Liver (tissue), 3 donors: ENCODE measurements around the gene TRHDE.

Experiments used
- EGR1 ChIP-seq, 2 donors: IDR thresholded peaks; 2 replicates each; pipeline ENCODE4 v1.6.1; 2016 to 2018; ENCODE audit warnings: antibody characterized with exemption in 2 of 2, low read depth in 2 of 2
- FOXA1 ChIP-seq: IDR thresholded peaks from 2 replicates; pipeline ENCODE4 v1.6.1; 2016; ENCODE audit warnings: antibody characterized with exemption
- GABPA ChIP-seq, 2 donors: IDR thresholded peaks in 1 of 2; conservative IDR thresholded peaks in 1 of 2; 2 replicates each; pipeline ENCODE4 v1.6.1; 2016; ENCODE audit warnings: antibody characterized with exemption in 2 of 2, mild to moderate bottlenecking in 1 of 2, moderate library complexity in 1 of 2
- JUND ChIP-seq, 2 donors: IDR thresholded peaks; 2 replicates each; pipeline ENCODE4 v1.6.1; 2016; ENCODE audit warnings: antibody characterized with exemption in 2 of 2
- RAD21 ChIP-seq, 2 donors: IDR thresholded peaks; 2 replicates each; pipeline ENCODE4 v1.6.1; 2016; ENCODE audit warnings: antibody characterized with exemption in 2 of 2, mild to moderate bottlenecking in 2 of 2
- SP1 ChIP-seq: IDR thresholded peaks from 2 replicates; pipeline ENCODE4 v1.6.1; 2018; ENCODE audit warnings: antibody characterized with exemption, mild to moderate bottlenecking
- TAF1 ChIP-seq: conservative IDR thresholded peaks from 2 replicates; pipeline ENCODE4 v1.6.1; 2016; ENCODE audit warnings: antibody characterized with exemption, mild to moderate bottlenecking
- YY1 ChIP-seq: IDR thresholded peaks from 2 replicates; pipeline ENCODE4 v1.6.1; 2016; ENCODE audit warnings: antibody characterized with exemption, mild to moderate bottlenecking
- TF ChIP-seq, protein P1 (sequence below): fragments of 150-350 bp; IDR thresholded peaks from 2 replicates; pipeline ENCODE4 v1.5.1; 2017; ENCODE audit warnings: improper control_type of control experiment, low read depth, low read length; ENCODE audit not compliant: missing input control
- TF ChIP-seq, protein P2 (sequence below): IDR thresholded peaks from 2 replicates; pipeline ENCODE4 v1.6.1; 2016; ENCODE audit warnings: antibody characterized with exemption
- TF ChIP-seq, protein P3 (sequence below): IDR thresholded peaks from 2 replicates; pipeline ENCODE4 v1.6.1; 2016; ENCODE audit warnings: antibody characterized with exemption
- TF ChIP-seq, protein P4 (sequence below): IDR thresholded peaks from 2 replicates; pipeline ENCODE4 v1.6.1; 2016; ENCODE audit warnings: antibody characterized with exemption, mild to moderate bottlenecking
- donor health status: healthy.
- donor health status: healthy.

DNA sequence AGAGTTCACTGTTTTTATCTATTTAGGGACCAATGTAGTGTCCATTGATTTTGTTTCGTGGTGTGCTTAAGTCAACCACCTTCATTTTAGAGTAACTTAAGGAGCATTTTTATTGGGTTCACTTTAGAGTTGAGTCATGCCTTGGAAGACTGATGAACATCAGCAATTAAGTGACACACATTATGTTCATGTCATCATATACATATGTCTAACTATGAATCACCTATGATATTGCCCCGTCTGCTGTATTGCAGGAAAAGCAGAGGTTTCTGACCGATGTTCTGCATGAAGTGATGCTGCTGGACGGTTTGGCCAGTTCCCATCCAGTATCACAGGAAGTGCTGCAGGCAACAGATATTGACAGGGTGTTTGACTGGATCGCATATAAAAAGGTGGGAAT, 227.1 kb downstream of the TRHDE start:
- TF ChIP-seq, protein P1, sequence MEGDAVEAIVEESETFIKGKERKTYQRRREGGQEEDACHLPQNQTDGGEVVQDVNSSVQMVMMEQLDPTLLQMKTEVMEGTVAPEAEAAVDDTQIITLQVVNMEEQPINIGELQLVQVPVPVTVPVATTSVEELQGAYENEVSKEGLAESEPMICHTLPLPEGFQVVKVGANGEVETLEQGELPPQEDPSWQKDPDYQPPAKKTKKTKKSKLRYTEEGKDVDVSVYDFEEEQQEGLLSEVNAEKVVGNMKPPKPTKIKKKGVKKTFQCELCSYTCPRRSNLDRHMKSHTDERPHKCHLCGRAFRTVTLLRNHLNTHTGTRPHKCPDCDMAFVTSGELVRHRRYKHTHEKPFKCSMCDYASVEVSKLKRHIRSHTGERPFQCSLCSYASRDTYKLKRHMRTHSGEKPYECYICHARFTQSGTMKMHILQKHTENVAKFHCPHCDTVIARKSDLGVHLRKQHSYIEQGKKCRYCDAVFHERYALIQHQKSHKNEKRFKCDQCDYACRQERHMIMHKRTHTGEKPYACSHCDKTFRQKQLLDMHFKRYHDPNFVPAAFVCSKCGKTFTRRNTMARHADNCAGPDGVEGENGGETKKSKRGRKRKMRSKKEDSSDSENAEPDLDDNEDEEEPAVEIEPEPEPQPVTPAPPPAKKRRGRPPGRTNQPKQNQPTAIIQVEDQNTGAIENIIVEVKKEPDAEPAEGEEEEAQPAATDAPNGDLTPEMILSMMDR: no peak
- TF ChIP-seq SP1 (no peak), EGR1 (IDR thresholded peaks at IDR 0.05; ENCODE audit: low read depth in 2 of 2) (no peak), GABPA (IDR thresholded peaks at IDR 0.05 in 1 of 2, conservative IDR thresholded peaks at IDR 0.05 in 1 of 2) (no peak), TAF1 (no peak), FOXA1 (no peak), RAD21 (IDR thresholded peaks at IDR 0.05) (no peak), YY1 (no peak), JUND (IDR thresholded peaks at IDR 0.05) (no peak)
- TF ChIP-seq, protein P2, sequence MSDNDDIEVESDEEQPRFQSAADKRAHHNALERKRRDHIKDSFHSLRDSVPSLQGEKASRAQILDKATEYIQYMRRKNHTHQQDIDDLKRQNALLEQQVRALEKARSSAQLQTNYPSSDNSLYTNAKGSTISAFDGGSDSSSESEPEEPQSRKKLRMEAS: no peak
- TF ChIP-seq, protein P3, sequence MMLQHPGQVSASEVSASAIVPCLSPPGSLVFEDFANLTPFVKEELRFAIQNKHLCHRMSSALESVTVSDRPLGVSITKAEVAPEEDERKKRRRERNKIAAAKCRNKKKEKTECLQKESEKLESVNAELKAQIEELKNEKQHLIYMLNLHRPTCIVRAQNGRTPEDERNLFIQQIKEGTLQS: no peak
- TF ChIP-seq, protein P4, sequence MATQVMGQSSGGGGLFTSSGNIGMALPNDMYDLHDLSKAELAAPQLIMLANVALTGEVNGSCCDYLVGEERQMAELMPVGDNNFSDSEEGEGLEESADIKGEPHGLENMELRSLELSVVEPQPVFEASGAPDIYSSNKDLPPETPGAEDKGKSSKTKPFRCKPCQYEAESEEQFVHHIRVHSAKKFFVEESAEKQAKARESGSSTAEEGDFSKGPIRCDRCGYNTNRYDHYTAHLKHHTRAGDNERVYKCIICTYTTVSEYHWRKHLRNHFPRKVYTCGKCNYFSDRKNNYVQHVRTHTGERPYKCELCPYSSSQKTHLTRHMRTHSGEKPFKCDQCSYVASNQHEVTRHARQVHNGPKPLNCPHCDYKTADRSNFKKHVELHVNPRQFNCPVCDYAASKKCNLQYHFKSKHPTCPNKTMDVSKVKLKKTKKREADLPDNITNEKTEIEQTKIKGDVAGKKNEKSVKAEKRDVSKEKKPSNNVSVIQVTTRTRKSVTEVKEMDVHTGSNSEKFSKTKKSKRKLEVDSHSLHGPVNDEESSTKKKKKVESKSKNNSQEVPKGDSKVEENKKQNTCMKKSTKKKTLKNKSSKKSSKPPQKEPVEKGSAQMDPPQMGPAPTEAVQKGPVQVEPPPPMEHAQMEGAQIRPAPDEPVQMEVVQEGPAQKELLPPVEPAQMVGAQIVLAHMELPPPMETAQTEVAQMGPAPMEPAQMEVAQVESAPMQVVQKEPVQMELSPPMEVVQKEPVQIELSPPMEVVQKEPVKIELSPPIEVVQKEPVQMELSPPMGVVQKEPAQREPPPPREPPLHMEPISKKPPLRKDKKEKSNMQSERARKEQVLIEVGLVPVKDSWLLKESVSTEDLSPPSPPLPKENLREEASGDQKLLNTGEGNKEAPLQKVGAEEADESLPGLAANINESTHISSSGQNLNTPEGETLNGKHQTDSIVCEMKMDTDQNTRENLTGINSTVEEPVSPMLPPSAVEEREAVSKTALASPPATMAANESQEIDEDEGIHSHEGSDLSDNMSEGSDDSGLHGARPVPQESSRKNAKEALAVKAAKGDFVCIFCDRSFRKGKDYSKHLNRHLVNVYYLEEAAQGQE: no peak
